Measurements from ENCODE around the gene FARSB. TPM values are rescaled to one million over a fixed set of nuclear protein-coding genes. Genes with fewer than 3 reads are reported as not detected.
"Not testable (repeated sequence)": the region's sequence is repeated elsewhere in the genome, so short reads cannot be mapped to it uniquely, and the experiment has no call there.

Gene FARSB
- total RNA-seq, 4 donors from 2014 or later = 12.9 to 16.0 (median 13.8) TPM

DNA sequence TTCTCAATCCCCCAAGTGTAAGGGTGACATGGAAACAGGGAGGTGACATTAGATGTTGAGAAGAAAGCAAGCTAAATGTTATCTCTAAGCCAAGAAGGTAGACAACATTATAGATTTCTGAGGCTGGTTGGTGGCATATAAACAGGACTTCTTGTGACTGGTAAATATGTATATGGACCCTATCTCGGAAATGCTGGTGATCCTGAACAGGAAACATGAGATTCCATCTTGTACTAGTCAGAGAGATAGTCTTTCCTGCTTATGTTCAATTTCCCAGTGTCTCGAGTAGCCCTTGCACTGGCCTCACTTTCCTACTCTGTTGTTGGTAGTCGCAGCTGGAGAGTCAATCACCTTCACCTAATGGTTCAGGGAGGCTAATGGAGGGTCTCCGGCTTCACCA, 42.4 kb upstream of the FARSB start:
- no peak for DNase-seq
- 90 to 93% methylated on average over 4 of the region's 4 CpGs for WGBS, 2 donors

DNA sequence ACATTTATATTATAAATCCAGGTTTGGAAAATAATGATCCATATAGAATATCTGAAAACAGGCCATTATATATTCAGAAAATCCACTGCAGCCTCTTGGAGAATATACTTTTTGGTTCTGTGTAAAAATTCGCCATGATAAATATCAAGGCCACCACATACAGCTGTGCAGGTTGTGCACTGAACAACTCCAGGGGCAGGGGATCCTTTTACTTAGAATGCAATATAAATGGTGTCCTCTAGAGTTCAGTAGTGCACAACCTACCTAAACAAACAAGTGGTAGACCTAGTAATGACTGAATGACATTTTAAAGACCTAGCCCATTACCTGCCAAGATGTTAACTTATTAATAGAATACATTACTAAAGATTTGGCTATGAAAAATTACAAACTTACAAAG, 37.9 kb upstream of the FARSB start:
- intact Hi-C loops (cut with DNase I) = no loop called here
- Histone ChIP-seq H3K9me3 (no peaks in the 10 kb centered on the region), H3K4me1 (no peaks in the 10 kb centered on the region), H3K4me3 (replicated peaks in 1 of 3) (no peak overlapping the region), H3K36me3 (no peaks in the 10 kb centered on the region), H3K27me3 (no peaks in the 10 kb centered on the region), H3K27ac (no peak overlapping the region)
- DNase-seq = no peak
- TF ChIP-seq, protein P1, sequence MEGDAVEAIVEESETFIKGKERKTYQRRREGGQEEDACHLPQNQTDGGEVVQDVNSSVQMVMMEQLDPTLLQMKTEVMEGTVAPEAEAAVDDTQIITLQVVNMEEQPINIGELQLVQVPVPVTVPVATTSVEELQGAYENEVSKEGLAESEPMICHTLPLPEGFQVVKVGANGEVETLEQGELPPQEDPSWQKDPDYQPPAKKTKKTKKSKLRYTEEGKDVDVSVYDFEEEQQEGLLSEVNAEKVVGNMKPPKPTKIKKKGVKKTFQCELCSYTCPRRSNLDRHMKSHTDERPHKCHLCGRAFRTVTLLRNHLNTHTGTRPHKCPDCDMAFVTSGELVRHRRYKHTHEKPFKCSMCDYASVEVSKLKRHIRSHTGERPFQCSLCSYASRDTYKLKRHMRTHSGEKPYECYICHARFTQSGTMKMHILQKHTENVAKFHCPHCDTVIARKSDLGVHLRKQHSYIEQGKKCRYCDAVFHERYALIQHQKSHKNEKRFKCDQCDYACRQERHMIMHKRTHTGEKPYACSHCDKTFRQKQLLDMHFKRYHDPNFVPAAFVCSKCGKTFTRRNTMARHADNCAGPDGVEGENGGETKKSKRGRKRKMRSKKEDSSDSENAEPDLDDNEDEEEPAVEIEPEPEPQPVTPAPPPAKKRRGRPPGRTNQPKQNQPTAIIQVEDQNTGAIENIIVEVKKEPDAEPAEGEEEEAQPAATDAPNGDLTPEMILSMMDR (IDR thresholded peaks at IDR 0.05) = no peak
- no peak for TF ChIP-seq POLR2A (IDR thresholded peaks at IDR 0.05)
- WGBS, 2 donors = 90 to 96% methylated on average over 1 of the region's 1 CpG

More for the DNA sequence above, 42.4 kb upstream of the FARSB start:
- Histone ChIP-seq H3K27me3 (no peaks in the 10 kb centered on the region), H3K27ac (no peak overlapping the region), H3K4me1 (no peaks in the 10 kb centered on the region), H3K36me3 (no peaks in the 10 kb centered on the region), H3K4me3 (replicated peaks in 1 of 3) (no peak overlapping the region), H3K9me3 (no peaks in the 10 kb centered on the region)
- intact Hi-C loops (cut with DNase I) = no loop called here
- no peak for TF ChIP-seq POLR2A (IDR thresholded peaks at IDR 0.05)
- TF ChIP-seq, protein P1 (IDR thresholded peaks at IDR 0.05) = no peak

- H3K27ac ChIP-seq; H3K36me3 ChIP-seq; H3K9me3 ChIP-seq; intact Hi-C loops (cut with DNase I); H3K4me1 ChIP-seq; DNase-seq; H3K4me3 ChIP-seq (replicated peaks in 1 of 3); H3K27me3 ChIP-seq: not testable (repeated sequence)
- 91% methylated on average over 5 of the region's 5 CpGs for WGBS, 2 donors
Observed at GRCh38 chr2:222693413-222693812, 37.5 kb upstream of the FARSB start.

DNA sequence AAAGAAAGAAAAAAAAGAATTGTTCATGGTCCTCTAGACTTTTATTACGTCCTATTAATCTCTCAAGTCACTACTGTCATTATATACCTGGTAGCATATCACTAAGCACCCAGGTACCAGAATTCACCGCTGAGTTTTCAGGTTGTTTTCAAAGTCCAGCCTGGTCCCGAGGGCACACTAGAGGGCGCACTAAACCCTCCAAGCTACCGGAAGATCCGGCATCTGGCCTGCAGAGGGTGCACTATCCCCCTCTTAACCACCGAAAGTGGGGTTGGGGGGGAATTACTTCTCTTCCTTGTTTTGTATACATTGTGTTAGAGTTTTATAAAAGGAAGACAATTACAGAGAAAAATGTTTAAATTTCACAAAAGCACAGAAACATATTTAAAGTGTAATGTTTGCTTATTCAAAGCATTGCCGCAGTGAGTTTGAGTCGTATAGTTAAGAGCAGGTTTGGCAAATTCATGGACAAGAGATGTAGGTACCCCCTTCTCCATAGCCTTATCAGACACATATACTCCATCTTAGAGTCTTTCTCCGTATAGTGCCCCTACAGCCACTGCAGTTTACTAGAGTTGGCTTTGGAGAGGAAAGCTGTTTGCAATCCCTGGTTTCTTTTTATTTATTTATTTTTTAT, 34.8 kb upstream of the FARSB start:
- H3K27ac ChIP-seq = no peak overlapping the region
- intact Hi-C loops (cut with DNase I) = no loop called here
- no peaks in the 10 kb centered on the region for H3K36me3 ChIP-seq
- whole genome bisulfite sequencing, 2 donors = 29 to 31% methylated on average over 10 of the region's 10 CpGs
- H3K4me1 ChIP-seq = no peaks in the 10 kb centered on the region
- peak; percentile 67 to 76 for DNase-seq
- H3K9me3 ChIP-seq = no peaks in the 10 kb centered on the region
- H3K27me3 ChIP-seq = no peaks in the 10 kb centered on the region
- no peak overlapping the region for H3K4me3 ChIP-seq (replicated peaks in 1 of 3)
- TF ChIP-seq POLR2A (IDR thresholded peaks at IDR 0.05) = no peak
- TF ChIP-seq, protein P1 (IDR thresholded peaks at IDR 0.05) = peak; percentile 62 to 97 (median 88)

- H3K27ac ChIP-seq = no peak overlapping the region
- no peak for TF ChIP-seq POLR2A (IDR thresholded peaks at IDR 0.05)
- TF ChIP-seq, protein P1 (IDR thresholded peaks at IDR 0.05) = no peak
- H3K27me3 ChIP-seq = no peaks in the 10 kb centered on the region
- H3K36me3 ChIP-seq = no peaks in the 10 kb centered on the region
- WGBS, 2 donors = 64 to 67% methylated on average over 2 of the region's 2 CpGs
- H3K4me1 ChIP-seq = no peaks in the 10 kb centered on the region
- no peak overlapping the region for H3K4me3 ChIP-seq (replicated peaks in 1 of 3)
- no peak for DNase-seq
- intact Hi-C loops (cut with DNase I) = no loop called here
- H3K9me3 ChIP-seq = no peaks in the 10 kb centered on the region
Observed at GRCh38 chr2:222689322-222689721, 33.4 kb upstream of the FARSB start.

Measured in thyroid gland (tissue), 4 donors.